GM21717 (cell line): ENCODE measurements around the gene OSBPL7.

Experiments
- ATAC-seq: cut with Tn5 transposase; IDR thresholded peaks from one replicate; pipeline ENCODE4 v1.9.1; 2021; ENCODE audit warnings: mild to moderate bottlenecking, moderate library complexity; ENCODE audit not compliant: unreplicated experiment

Gene OSBPL7

DNA sequence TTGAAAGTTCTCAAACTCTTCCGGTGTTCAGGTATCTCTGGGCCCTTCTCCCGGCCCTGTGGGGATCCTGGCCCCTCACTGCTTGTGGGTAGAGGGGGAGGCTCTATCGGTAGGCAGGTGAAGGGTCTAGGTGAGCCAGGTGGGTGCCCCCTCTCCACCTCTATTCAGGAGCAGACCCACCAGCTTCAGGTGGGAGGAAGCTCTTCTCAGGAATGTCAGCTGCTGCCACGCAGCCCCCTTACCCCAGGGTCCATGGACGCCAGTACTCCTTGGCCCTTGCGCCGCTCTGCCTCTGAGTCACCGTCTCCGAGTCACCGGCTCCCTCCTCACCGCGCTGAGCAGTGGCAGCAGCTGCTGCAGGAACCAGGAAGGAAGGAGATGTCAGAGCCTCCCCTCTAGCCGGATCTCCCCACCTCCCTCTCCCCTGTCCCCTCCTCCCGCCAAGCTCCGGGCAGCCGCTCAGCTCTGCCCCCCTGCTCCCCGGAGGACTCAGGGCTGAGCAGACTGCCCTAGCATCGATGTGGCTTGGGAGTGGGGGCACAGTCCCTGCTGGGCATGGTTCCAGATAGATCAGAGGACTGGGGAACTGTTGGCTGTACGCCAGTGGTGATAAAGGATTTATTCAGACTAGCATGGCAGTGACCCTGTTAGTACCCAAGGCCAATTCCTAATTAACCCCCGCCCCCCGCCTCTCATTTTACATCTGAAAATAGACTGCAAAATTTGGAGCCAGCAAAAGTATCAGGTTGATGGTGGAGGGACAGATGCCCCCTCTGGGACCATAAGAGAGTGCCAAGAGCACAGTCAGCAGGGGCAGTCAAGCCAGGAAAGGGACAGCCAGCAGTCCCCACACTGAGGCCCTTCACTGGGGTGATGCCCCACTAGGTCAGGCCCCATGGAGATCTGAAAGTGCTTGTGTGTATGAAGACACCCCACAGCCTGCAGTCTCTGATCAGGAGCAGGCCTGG lies at the start of gene OSBPL7:
Gene OSBPL7, minus strand, starts transcription at position 371 of the 968 bp plus-strand sequence. CDS start 1,516 bp downstream, outside the sequence.
- ATAC-seq: peak; percentile 54

- ATAC-seq: no peak
Measured at GRCh38 chr17:47871048-47871447, 49.5 kb upstream of the OSBPL7 start.

DNA sequence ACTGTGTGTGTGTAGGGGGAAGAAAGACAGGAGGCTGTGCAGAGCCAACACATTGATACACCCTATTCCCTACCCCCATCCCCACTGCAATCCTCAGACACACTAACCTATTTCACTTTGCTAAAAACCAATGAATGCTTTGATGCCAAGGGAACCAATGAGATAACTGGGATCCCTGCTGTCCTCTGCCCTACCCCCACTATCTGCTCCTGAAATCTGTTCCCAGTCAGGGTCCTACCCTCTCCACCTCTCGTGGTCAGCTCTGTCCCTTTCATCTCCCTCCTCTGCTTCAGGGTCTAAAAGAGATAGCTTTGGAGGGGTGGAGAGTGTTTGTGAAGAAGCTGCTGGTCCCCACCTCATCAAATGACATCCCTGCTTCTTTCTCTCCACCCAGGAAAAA lies 48.5 kb upstream of the OSBPL7 start:
- ATAC-seq: no peak

- no peak for ATAC-seq
Measured at GRCh38 chr17:47869114-47869513, 47.5 kb upstream of the OSBPL7 start.

DNA sequence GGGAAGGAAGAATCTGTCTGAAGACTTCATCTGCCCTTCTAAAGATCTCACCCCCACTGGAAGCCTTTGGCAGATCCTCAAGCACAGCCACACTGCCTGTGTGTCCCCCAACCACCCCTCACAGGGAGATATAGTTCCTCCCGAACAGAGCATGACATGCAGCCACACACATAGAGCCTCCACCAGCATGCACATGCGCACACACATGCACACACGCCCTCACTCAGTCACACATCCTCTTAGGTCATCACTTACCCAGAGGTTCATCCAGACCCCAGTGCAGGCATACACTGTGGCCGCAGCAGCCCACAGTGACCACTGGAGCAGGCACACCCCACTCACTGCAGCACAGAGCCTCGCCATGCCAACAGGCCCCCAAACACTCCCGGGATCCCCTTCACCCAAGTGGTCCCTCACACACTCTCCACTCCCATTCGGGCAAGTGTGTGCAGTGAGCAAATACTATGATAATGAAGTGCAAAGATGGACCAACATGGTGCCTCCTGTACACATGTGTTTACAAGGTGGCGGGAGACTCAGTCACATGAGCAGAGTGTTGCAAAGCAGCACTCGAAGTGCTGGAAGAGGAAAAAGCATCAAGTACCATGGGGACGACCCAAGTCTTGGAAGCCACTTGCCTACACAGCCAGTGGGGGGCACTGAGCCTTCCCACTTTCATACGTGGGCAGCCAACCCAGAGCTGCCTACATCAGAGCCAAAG lies 46.4 kb upstream of the OSBPL7 start:
- no peak for ATAC-seq

GRCh38 chr17:47866941-47867340 lies 45.3 kb upstream of the OSBPL7 start:
- ATAC-seq: no peak

DNA sequence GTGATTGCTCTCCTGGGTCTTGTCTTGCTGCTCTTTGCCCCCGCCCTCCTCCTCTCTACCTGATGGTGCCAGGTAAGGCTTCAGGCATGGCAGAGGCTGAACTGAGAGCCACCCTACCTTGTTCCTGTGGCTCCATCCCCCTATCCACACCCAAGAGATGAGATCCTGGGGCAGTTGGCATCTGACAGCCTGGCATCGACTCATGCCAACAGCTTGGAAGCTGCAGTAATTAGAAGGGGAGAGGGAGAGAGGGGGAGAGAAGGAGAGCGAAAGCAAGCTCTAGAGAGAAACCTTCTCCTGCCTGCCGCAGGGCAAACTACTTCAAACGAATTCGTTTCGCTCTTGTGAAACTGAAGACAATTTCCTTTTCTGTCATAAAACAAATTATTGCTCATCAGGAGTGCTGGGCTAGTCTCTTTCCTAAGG lies 43.2 kb upstream of the OSBPL7 start:
- no peak for ATAC-seq

- no peak for ATAC-seq
Measured at GRCh38 chr17:47862621-47863440, 41.2 kb upstream of the OSBPL7 start.

GRCh38 chr17:47860386-47860785 lies 38.8 kb upstream of the OSBPL7 start:
- no peak for ATAC-seq

DNA sequence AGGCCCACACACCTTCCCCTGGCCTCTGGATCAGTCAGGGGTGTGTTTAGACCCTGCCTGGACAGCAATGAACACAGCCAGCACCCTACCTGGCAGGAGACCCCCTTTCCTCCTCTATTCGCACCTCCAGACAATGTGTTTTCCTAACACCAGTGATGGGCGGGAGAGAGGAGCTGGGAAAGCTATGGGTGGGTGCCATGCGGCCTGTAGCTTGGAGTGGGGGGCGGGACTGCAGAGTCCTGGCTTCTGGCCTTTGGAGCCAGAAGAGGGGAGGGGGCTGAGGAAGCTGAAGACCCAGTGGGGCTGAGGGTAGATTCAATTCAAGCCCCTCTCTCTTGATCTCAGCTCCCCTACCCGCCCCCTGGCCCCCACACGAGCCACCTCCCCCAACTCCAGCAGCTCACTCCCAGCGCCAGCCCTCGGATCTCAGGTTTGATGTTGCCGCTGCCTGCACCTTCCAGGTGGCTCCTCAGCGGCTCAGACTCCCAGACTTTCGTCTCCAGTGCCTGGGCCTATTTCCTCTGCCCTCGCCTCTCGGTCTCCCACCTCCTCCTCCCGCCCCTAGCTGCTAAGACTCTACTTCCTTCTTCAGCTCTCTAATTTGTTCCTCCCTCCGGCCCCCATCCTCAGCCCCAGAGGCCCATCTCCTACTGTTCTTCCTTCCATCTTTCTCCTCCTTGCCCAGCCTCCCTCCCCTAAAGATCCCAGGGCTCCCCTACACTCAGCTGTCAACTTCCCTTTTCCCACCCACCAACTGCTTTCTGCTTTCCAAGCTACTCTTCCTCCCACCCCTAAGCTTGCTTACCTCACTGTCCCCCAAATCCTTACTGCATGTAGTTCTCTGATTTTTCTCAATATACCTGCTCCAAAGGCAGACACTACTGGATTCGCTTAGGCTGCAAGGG lies 36.2 kb upstream of the OSBPL7 start:
- ATAC-seq: no peak

GRCh38 chr17:47856830-47857229 lies 35.2 kb upstream of the OSBPL7 start:
- no peak for ATAC-seq

GRCh38 chr17:47855737-47856136 lies 34.1 kb upstream of the OSBPL7 start:
- ATAC-seq: no peak

- ATAC-seq: no peak
Measured at GRCh38 chr17:47853616-47854015, 32.0 kb upstream of the OSBPL7 start.

GRCh38 chr17:47852113-47852949 lies 30.7 kb upstream of the OSBPL7 start:
- no peak for ATAC-seq

DNA sequence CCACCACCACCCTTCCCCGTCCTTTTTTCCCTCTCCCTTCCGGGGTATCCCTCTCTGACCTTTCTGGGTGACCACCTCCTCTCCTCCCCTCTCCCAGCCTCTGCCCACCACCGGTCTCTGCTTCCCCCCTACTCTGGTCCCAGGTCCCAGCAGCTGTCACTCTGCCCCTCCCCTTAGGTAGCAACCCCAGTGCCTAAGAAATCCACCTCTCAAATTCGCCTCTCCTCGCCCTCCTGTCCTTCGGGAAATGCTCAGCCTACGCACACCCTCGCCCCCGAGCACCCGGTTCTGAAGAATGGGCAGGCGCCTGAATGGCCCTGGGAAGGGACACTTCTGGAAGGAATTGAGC lies 30.1 kb upstream of the OSBPL7 start:
- no peak for ATAC-seq

DNA sequence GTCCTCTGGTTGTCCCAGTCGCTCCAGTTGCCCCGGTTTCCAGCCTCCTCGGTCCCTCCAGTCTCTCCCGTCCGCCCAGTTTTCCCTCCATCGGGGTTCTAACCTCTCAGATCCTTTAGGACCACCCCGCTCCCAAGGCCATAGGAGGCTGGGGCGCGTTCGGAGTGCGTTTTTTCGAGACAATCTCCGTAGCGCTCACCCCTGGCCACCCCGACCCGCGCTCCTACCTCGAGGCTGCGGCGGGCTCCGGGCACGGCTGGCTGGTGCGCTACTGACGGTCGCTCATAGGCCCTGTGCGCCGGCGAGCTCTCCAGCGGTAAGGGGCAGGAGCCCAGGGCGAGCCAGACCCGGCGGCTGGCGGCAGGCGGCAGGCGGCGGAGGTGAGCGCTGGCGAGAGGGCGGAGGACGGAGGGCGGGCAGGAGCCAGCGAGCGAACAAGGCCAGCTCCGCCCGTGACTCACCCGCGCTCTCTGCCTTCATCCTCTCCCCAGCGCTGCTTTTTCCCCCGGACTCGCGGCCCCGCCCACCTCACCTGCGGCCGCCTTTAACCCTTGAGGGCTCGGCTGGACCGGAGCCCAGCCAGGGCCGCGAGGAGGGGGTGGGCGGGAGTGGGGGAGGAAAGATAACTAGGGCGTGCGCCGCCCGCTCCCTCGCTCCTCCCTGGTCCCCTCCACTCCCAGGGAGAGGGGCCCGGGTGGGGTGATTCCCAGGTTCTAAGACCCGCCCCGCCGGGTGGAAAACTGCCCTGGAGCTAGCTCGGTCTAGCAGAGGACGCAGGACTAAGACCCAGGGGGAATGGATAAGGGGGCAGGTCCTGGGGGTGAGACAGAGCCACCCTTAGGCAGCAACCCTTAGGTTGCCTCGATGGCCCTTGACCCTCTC lies 29.3 kb upstream of the OSBPL7 start, which contains the start of gene SP6:
Gene SP6, minus strand, starts transcription at position 472 of the 882 bp plus-strand sequence. CDS start 2,734 bp downstream, outside the sequence.
- ATAC-seq: no peak

- no peak for ATAC-seq
Measured at GRCh38 chr17:47850373-47850691, 28.7 kb upstream of the OSBPL7 start.

DNA sequence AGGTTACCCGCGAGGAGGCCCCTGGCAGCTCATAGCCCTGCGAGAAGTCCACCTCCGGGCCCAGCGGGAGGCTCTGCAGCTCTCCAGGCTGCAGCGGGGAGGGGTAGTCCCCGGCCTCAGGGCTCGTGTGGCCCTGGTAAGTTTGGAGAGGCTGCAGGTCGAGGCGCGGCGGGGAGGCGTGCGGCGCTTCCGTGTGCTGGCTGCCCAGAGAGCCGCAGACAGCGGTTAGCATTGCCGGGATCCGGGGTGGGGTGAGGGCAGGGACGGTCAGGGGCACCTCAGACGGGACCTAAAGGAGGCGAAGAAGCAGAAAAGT lies 26.6 kb upstream of the OSBPL7 start:
- ATAC-seq: no peak
